Inferior parietal cortex (tissue), 1 donor: ENCODE measurements around the gene TNP2.

Source experiments
- DNase-seq: peaks from one replicate; pipeline ENCODE4 v3.0.0-alpha.2; 2016; ENCODE audit errors: extremely low spot score

TNP2 gene

DNA sequence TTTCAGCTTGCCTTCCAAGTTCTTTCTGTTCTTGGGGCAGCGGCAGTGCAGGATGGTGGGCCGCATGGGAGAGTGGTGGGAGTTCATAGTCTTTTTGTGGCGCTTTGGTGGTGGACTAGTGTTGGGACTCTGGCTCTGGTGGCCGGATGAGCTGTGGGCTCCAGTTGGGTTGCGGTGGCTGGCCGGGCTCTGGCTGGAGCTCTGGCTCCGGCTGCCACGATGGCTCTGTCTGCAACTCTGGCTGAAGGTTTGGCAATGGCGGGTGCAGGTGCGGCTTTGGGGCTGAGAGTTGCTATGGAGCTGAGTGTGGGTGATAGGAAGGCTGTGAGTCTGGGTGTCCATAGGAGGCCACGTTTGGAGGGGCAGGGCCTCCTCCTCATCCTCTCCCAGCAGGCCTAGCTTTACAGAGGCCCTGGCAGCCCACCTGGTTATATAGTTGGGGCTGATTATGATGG, at the start of gene TNP2:
Gene TNP2, minus strand, starts transcription at position 405 of the 455 bp plus-strand sequence. Its CDS starts 63 bp downstream, at position 342.
- no peak for DNase-seq

DNA sequence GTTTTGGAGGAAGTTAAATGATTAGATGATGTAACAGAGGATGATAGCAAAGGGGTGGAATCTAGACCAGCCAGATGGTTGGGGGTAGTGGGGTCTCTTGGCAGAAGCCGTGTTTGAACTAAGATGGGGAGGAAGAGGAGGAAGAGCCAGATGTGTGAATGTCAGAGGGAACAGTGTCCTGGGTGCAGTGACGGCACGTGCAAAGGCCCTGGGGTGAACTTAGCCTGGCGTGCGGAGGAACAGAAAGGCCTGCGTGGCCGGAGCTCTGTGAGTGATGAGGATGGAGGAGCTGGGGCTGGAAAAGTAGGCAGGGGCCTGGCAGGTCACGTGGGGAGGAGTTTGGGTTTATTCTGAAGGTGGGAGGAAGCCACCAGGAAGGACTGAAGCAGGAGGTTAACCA, 49.7 kb upstream of the TNP2 start:
- DNase-seq, result no peak

DNA sequence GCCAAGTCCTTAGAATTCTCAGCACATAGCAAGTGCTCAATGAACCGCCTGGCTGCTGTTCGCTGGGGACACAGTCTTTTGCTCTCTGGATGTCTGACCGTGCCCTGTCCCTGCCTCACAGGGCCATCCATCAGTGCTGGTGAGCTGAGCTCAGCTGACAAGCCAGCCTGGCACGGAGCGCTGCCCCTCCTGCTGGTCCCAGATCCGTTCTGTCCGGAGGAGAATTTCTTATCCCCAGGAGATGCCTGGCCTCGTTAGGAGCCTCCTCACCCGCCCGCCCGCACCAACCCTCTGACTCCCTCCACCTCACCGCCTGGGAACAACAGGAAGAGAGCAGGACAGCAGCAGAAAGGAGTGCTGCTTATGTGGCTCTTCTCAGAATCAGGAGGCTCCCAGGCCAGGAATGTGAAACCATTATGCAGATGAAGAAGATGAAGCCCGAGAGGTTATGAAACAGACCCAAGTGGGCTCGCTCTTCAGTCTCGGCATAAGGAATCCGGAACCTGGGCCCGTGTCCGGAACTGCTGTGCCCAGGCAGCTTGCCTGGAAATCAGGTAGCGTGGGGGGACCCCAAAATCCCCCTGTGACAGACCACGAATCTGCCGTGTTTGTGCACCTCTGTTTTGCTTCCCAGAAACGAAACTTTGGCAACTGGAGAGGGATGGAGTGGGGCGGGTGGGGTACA, 47.3 kb upstream of the TNP2 start:
- no peak for DNase-seq

GRCh38 chr16:11315510-11315909, 46.4 kb upstream of the TNP2 start:
- DNase-seq, result no peak

DNA sequence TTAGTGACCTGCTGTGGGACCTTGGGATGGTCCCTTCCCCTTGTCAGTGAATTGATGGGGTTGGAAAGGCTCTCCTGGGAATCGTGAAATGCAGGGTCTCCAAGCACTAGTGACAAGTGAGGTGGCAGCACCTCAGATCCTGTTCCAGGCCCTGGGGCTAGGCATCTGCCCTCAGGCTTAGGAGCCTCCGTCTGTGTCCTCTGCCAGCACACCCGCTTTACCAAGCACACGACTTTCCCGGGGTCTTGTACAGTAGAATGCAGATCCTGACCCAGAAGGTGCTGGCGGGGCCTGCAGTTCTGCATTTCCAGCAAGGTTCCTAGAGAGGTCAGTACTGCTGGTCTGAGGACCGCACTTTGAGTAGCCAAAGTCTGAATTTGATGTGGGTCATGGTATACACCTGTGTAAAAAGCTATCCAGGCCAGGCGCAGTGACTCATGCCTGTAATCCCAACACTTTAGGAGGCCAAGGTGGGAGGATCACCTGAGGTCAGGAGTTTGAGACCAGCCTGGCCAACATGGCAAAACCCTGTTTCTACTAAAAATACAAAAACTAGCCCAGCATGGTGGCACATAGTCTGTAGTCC, 45.3 kb upstream of the TNP2 start:
- DNase-seq, result no peak

- no peak for DNase-seq
These were observed 44.6 kb upstream of the TNP2 start for GRCh38 chr16:11313493-11314308.

GRCh38 chr16:11312718-11313492, 43.8 kb upstream of the TNP2 start:
- no peak for DNase-seq

- DNase-seq, result no peak
These were observed 42.0 kb upstream of the TNP2 start for GRCh38 chr16:11310997-11311561.

DNA sequence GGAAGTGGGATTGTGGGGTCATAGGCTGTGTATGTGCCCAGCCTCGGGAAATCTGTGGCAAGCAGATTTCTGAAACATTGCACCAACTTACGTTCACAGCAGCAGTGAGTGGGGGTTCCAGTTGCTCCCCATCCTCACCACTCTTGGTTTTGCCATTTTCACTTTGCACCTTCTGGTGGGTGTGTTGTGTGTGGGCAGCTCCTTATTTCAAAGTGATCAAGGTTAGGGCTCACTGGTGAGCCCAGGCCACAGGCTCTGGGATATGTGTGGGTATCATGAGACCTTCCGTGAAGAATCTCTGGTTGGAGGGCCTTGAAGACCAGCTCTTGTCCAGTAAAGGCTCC, 41.5 kb upstream of the TNP2 start:
- DNase-seq, result no peak

DNA sequence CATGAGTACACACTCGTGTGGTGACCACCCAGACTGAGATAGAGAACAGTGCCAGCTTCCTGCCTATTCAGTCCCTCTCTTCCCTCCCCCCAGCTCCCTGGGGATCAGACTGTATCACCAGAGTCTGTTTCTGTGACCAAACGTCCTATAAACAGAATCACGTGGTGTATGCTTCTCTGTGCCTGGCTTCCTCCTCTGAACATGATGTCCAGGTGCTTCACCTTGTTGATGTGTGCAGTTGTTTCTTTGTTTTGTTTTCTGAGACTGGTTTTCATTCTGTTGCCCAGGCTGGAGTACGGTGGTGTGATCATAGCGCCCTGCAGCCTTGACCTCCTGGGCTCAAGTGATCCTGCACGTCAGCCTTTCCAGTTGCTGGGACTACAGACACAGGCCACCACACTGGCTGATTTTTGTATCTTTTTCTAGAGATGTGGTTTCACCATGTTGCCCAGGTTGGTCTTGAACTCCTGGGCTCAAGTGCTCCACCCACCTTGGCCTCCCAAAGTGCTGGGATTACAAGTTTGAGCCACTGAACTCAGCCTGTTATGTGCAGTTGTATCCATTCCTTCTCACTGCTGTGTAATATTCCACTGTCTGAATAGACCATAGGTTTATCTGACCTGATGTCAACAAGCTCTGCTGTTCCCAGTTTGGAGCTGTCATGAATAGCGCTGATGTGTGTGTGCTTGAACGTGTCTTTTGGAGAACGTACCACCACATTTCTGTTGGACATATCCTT, 40.9 kb upstream of the TNP2 start:
- no peak for DNase-seq

GRCh38 chr16:11308493-11309283, 39.6 kb upstream of the TNP2 start:
- no peak for DNase-seq

GRCh38 chr16:11307639-11308492, 38.7 kb upstream of the TNP2 start:
- no peak for DNase-seq

DNA sequence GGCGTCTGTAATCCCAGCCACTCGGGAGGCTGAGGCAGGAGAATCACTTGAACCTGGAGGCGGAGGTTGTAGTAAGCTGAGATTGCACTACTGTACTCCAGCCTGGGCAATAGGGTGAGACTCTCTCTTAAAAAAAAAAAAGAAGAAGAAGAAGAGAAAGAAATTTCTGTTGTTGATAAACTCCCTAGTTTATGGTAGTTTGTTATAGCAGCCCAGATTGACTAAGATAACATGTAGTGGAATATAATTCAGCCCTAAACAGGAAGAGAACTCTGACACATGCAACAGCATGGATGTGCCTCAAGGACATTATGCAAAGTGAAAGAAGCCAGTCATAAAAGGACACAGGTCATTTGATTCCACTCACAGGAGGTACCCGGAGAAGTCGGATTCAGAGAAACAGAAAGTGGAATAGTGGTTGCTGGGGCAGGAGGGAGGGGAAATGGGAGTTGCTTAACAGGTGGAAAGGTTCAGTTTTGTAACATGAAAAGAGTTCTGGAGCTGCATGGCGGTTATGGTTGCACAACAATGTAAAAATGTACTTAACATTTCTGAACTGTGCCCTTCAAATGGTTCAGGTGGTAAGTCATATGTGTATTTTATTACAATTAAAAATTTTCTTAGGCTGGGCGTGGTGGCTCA, 38.0 kb upstream of the TNP2 start:
- DNase-seq, result no peak

- no peak for DNase-seq
These were observed 37.3 kb upstream of the TNP2 start for GRCh38 chr16:11306381-11306780.

DNA sequence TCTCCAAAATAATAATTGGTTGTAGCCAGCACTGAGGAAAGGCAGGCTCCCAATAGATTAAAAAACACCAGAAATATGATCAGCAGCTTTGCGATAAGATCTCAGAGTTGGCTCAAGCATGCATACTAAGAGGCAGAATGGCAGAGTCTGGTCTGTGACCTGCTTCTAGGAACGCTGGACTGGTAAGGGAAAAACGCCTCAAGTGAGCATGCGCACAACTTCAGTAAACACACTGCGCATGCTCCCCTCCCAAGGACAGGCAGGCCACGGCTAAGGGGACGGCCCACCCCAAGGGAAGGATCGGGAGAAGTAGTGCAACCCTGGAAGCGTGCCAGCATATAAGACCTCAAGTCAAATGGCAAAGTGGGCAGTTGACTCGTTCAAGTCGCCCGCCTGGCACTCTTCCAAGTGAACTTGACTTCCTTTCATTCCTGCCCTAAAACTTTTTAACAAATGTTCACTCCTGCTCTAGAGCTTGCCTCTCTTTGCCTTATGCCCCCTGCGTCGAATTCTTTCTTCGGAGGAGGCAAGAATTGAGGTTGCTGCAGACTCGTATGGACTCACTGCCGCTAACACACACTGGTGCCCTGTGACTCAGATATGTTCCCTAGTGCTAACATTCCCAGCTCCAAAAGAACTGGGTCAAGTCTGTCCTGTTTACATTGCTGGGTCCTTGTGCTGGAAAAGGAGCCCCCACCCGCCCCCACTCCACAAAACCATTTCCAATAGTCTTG, 34.4 kb upstream of the TNP2 start:
- DNase-seq, result no peak

DNA sequence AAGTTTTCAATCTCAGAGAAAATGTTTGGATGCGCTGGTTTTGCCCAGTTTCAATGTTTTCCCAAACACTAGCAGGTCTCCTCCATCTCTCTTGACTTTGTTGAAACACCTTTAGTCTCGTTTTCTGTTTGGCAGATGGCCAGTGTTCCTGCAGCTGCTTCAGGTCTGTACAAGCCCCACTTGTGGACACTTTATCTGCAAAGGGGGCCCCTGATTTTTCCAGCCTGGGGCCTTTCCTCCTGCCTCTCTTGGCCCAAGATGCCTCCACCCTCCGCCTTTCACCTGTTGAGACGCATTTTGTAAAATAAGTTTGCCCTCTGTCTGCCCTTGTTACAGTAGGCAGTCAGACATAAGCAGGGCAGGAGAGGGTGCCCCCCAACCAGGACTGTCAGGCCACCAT, 33.9 kb upstream of the TNP2 start:
- no peak for DNase-seq

DNA sequence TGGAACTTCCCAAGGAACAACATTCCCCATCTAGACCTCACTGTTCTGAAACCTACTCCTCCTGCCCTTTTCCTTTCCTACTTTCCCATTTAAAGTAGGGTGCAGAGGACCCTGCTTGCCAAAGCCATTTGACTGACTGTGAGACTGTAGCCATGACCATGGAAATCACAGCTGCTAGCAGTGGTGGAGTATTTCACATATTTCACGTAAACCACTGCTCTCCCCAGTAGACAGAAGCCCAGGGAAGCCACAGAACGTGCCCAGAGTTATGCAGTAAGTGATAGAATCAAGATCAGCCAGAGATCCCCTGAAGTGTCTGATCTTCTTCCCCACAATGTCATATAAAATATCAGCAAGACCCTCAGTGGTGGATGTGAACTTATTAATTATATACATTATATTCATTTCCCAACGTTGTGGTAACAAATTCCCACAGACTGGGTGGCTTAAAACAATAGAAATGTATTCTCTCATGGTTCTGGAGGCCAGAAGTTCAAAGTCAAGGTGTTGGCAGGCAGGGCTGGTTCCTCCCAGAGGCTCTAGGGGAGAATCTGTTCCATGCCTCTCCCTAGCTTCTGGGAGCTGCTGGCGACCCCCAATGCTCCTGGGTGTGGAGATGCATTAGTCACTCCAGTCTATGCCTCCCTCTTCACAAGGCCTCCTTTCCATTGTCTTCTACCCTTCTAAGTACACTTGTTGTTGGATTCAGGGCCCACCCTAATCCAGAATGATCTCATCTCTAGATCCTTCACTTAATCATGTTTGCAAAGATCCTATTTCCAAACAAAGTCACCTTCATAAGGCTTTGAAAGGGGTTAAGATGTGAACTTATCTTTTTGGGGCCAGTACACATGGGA, 32.7 kb upstream of the TNP2 start:
- no peak for DNase-seq
